ENCODE measurements around the gene MAP1LC3B. TPM values are rescaled to one million over a fixed set of nuclear protein-coding genes. Genes with fewer than 3 reads are reported as not detected.
"Not testable (repeated sequence)": the region's sequence is repeated elsewhere in the genome, so short reads cannot be mapped to it uniquely, and the experiment has no call there.

MAP1LC3B gene
- total RNA-seq, 1 experiment from 2014 or later: 75.2 TPM

GRCh38 chr16:87361916-87362619 lies 30.1 kb upstream of the MAP1LC3B start:
- TF ChIP-seq CTCF (IDR thresholded peaks at IDR 0.05) (no peak), POLR2AphosphoS5 (IDR thresholded peaks at IDR 0.05; ENCODE audit: low read depth, low read length) (no peak), SIN3A (IDR thresholded peaks at IDR 0.05; ENCODE audit: borderline replicate concordance, insufficient read depth, low read depth, low read length) (no peak), REST (IDR thresholded peaks at IDR 0.05; ENCODE audit: insufficient read depth in 1 of 2, low read depth in 2 of 2, low read length in 1 of 2) (no peak), TCF7L2 (IDR thresholded peaks at IDR 0.05; ENCODE audit: low read depth, low read length) (no peak)
- DNase-seq (ENCODE audit: low read depth, low spot score) (no peak), ATAC-seq (no peak)
- Histone ChIP-seq H3K27me3 (ENCODE audit: control insufficient read depth, insufficient read depth, low read length) (no peaks in the 10 kb centered on the region), H3K27ac (ENCODE audit: low read length) (no peak overlapping the region), H3K9me3 (ENCODE audit: control insufficient read depth, insufficient read depth, low read depth, low read length) (no peaks in the 10 kb centered on the region), H3K36me3 (ENCODE audit: control insufficient read depth, insufficient read depth, low read length) (no peaks in the 10 kb centered on the region; the same call in 1 of the 2 replicates), H3K4me1 (ENCODE audit: control insufficient read depth, insufficient read depth, low read length) (no peaks in the 10 kb centered on the region), H3K4me3 (ENCODE audit: low read depth in 2 of 2, low read length in 2 of 2) (no peak overlapping the region)
- no TSS peak for BruUV-seq (replicated peaks)
- intact Hi-C loops (cut with micrococcal nuclease; ENCODE audit: unreplicated experiment): no loop called here
- POLR2A ChIA-PET: no interaction called here
- in situ Hi-C loops (cut with HindIII; ENCODE audit: low pct_unique_long_range_greater_than_20kb, low sequenced_read_pairs): no loop called here
- CTCF ChIA-PET: no interaction called here

- intact Hi-C loops (cut with micrococcal nuclease; ENCODE audit: unreplicated experiment); POLR2A ChIA-PET; H3K27ac ChIP-seq (ENCODE audit: low read length); in situ Hi-C loops (cut with HindIII; ENCODE audit: low pct_unique_long_range_greater_than_20kb, low sequenced_read_pairs); BruUV-seq (replicated peaks); H3K4me1 ChIP-seq (ENCODE audit: control insufficient read depth, insufficient read depth, low read length); H3K36me3 ChIP-seq (ENCODE audit: control insufficient read depth, insufficient read depth, low read length); H3K27me3 ChIP-seq (ENCODE audit: control insufficient read depth, insufficient read depth, low read length); H3K4me3 ChIP-seq (ENCODE audit: low read depth in 2 of 2, low read length in 2 of 2); CTCF ChIA-PET; H3K9me3 ChIP-seq (ENCODE audit: control insufficient read depth, insufficient read depth, low read depth, low read length); DNase-seq (ENCODE audit: low read depth, low spot score); ATAC-seq: not testable (repeated sequence)
These were observed 29.1 kb upstream of the MAP1LC3B start for GRCh38 chr16:87362828-87363559.

All from Panc1 (cell line).